ENCODE data around the gene ISL2.
A peak's percentile ranks its signal among the peaks of the same experiment; 100 is the strongest.

Gene ISL2

DNA sequence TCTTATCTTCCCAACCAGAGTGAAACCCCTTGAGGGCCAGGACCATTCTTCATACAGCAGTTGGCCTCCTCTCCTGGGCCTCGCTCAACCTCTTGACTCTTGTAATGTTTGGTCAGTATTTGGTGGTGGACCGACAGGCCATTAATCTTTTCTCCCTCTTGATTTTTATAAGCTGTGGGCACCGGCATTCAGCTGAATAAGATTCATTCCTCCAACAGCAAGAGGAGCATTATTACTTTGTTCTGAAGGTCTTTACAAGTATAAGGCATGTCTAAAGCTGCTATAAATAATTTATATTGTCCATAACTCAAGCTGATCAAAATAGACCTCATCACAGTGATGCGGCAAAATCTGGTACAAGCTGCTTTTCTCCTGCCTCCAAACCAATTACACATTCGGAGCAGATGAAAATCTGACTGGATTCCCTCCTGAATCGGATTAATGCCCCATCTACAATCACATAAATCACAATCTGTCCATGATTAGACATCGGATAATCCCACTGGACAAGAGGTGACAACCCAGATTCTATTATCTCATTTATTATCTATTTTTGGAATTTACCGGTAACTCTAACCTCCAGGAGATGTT is 8.4 kb upstream of the ISL2 start:
- no peak for DNase-seq

DNA sequence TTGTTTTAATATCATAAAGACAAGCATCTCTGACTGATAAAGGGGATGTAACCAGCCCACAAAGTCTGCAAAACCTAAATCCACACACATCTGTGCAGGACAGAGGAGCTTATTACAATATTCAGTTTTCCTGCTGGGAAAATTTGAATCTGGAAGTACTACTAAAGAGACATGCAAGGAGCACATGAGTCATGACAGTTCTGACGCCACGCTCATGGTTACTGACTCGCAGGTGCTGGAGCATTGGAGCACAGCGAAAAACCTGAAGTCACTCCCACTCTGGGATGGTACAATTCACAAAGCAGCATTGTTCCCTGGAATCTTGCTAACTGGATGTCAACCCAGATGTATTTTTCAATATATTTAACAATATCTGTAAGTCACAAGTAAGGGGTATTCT is 7.6 kb upstream of the ISL2 start:
- DNase-seq, result no peak

DNA sequence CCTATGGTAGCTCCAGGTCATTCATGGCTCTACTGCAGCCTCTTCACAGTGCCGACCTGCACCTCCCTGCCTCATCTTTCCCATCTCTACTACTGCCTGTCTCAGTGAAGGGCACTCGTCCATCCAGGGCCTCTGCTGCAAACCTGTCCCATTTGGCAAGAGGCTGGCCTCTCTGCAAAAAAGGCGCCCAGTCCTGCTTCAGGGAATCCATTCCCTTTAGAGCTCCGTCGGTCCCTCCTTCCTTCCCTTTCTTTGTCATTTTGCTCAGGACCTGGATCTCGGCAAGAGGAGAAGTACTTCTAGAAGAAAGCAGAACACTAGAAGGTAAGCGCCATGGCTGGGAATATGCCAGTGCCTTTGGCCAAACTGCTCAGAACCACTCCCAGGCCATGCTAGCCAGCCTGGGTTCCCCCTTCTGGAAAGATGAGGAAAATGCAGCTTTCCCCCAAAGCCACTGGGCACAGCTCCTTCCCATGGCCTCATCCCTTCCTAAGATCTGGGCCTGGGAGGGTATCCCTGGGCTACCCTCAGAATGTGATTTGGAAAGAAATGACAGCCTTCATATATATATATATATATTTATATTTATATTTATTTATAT is 6.4 kb upstream of the ISL2 start:
- DNase-seq, result no peak

DNA sequence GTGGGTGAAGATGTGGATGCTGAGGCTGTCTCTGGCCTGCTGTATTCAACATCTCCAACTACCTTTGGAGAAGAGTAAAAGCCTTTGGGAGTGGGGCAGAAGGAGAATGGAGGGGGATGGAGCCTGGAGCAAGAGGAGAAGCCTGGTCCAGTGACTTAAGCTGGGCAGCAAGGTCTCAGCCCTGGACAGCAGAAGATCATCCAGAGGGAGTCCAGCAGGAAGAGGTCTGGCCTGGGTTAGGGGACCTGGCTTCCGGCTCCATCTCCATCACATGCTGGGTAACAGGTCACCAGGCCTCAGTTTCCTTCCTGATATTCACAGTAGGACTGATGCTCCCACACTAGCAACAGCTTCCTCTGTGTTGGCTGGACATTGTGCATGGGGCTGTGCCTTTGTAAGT is 3.8 kb upstream of the ISL2 start:
- DNase-seq, result no peak

DNA sequence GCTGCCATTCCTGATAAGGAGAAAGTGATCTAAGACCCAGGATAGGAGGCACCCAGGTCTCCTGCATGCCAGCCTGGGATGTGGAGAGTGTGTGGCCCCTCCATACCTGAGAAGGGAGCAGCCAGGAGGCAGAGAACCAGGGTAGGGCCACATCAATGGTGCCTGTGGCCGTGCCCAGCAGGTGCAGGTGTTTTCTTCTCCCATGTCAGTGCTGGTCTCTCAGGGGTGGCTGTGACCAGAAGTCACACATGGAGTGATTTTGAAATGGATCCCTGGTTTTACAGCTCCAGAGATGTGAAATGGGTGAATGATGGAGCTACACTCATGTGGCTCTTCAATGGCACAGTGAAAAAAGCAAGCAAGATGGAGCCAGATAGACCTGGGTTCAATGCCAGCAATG is 3.3 kb upstream of the ISL2 start:
- no peak for DNase-seq

DNA sequence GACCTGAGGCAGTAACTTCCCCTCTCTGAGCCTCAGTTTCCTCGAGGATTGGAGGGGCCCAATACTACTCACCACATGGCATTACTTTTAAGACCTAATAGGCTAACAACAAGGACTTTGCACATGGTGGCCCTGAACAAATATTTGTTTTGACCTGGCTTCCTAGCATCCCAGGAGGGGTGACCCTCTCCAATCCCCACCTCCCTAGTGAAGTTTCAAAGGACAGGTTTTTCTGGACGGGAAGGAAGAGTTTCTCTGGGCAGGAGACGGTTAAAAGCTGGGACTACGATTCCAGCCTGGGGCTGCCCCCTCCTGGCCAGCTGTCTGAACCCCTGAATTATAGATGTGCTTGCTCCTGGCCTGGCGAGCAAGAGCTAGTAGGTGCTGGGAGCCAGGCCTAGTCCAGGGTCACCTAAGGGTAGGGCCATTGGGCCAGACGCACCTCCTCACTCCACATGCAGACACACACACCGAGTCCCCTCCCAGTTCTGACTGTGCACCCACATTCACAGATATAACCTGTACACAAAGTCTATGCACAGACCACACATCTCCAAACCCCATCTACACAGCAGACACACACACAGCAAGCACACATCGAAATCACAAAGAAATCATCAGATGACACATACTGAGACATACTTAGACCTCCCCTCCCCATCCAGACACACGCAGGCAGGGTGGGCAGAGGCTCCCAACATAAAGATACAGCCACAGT is 2.7 kb upstream of the ISL2 start:
- no peak for DNase-seq

DNA sequence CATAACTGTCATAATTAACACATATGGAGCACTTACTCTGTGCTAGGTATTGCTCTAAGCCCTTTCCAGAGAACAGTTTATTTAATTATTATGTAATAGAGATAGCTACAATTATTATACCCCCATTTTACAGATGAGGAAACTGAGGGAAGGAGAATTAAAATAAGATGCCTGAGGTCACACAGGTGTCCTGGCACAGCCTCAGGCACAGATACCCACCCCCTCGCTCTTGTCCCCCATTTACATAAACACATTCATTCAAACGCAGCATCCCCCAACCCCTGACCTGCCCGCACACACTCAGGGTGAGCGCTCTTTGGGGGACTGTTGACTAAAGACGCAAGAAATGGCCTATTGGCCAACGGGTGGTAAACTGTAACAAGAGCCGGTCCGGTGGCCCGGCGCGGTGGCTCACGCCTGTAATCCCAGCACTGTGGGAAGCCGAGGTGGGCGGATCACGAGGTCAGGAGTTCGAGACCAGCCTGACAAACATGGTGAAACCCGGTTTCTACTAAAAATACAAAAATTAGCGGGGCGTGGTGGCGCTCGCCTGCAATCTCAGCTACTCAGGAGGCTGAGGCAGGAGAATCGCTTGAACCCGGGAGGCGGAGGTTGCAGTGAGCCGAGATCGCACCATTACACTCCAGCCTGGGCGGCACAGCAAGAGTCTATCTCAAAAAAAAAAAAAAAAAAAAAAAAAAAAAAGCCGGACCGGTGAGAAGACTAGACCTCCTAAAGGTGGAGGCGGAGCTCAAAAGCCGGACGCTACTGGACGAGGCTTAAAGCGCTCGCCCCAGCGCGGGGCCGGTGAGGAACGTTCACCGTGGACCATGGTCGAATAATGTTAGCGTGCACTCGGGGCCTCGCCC is 1.9 kb upstream of the ISL2 start:
- no peak for DNase-seq

DNA sequence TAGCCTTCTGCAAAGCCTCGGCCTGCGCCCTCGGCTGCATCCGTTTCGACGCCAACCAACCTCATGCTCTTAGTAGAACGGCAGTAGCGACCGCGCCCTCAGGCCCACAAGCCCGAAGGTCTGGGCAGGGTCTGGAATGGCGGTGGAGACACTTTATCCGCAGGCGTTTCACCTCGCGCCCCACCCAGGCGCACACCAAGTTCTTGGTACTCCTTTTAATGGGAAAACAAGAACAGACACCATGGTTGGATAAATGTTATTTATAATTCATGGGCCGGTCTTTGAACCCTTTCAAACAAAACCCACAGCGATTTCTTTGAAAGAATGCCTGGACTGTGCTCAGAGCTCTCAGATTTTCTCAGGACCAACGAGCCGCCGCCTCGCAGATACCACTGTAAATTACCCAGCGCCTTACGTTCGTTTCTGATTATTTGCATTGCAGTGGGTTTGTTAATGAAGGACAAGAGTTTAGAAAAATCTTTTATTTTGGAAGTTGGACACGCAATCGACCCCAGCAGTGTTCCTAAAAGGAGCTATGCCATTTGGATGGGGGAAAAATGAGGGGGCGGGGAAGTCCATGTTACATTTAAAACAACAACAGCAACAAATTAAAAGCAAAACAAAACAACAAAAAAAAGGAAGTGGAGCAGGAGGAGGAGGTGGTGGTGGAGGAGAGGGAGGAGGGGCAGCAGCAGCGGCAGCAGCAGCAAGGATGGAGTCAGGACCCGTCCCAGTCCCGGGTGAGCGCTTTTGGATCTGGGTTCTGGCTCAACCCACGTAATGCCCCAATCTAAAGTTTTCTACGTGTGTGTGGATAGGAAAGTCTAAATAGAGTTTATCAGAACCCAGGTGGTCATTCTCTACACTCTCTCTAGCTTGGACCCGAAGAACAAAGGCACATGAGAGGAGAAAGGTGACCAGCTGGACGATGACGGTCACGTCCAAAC is 993 bp upstream of the ISL2 start:
- no peak for DNase-seq

DNA sequence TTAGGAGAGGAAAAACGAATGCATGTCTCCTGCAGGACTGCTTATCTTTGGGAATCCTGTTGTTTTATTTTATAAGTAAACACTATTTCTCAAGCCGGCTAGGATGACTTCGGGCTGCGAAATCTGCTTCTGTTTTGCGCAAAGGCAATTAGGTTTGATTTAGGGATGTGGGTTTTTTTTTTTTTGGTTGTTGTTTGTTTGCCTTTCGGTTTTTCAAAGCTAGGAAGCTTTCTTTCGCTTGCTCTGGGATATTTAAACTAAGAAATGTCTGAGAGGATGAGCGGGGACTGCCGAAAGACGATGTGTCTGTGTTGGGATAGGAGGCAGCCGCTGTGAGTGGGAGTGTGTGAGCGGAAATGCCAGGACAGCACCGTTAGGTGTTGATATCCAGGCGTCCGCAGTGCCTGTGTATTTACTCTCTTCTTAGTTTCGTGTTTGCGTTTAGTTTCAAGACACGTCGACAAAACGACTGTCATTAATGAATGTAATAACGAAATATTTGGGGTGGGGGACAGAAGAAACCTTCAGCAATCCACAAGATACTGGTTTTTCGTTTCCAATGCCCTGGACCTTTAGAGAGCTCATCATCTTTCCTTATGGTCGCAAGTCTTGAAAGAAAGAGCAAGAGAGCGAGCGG is 604 bp downstream of the ISL2 start:
- no peak for DNase-seq

DNA sequence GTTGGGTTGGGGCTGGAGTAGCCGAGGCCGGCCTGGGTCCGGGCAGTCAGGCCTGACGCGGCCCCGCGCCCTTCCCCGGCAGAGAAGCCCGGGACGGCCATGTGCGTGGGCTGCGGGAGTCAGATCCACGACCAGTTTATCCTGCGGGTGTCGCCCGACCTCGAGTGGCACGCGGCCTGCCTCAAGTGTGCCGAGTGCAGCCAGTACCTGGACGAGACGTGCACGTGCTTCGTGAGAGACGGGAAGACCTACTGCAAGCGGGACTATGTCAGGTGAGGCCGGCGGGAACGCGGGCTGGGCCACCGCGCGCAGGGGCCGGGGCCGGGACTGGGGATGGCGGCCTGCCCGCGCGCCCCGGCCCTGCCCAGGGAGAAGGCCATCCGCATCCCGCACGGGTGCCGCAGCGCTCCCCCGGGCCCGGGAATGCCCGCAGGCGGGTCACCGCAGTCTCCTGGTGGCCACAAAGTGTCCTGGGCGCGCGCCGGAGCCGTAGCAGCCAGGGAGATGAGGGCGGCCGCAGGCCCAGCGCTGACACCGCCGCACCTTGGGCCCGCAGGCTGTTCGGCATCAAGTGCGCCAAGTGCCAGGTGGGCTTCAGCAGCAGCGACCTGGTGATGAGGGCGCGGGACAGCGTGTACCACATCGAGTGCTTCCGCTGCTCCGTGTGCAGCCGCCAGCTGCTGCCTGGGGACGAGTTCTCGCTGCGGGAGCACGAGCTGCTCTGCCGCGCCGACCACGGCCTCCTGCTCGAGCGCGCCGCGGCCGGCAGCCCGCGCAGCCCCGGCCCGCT is 1.3 kb downstream of the ISL2 start:
- DNase-seq, result no peak

DNA sequence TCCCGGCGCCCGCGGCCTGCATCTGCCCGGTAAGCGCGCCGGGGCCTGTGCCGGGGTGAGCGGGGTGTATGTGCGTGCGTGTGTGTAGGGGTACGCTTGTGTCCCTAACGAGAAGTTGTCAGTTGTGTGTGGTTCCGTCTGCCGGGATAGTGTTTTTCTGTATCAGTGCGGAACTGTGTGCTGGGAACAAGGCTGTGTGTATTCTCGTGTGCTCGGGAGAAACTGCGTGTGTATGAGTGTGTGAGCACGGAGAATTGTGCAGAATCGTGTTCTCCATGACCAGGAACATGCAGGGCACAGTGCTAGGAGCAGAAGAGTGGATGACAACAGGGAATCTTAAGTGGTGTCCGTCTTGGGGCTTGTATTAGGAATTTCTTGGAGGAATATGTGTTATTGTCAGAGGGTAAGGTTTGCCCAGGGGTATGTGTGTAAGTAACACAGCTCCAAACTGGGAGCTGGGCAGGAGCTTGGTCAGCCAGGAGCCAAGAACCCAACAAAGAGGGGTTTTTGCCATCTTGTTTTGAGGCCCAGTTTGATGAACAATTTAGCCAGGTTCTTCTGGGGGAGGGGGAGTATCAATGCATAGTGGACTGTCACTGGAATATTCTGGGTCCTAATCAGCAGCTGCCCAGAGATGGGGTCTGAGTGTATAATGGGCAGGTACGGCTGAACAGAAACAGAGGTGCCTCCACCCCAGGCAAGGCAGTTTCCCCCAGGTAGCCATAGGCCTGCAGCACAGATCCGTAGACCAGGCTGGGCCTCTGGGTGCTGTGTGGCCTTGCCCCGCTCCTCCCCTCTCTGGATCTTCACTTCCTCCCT is 2.1 kb downstream of the ISL2 start:
- DNase-seq, result no peak

DNA sequence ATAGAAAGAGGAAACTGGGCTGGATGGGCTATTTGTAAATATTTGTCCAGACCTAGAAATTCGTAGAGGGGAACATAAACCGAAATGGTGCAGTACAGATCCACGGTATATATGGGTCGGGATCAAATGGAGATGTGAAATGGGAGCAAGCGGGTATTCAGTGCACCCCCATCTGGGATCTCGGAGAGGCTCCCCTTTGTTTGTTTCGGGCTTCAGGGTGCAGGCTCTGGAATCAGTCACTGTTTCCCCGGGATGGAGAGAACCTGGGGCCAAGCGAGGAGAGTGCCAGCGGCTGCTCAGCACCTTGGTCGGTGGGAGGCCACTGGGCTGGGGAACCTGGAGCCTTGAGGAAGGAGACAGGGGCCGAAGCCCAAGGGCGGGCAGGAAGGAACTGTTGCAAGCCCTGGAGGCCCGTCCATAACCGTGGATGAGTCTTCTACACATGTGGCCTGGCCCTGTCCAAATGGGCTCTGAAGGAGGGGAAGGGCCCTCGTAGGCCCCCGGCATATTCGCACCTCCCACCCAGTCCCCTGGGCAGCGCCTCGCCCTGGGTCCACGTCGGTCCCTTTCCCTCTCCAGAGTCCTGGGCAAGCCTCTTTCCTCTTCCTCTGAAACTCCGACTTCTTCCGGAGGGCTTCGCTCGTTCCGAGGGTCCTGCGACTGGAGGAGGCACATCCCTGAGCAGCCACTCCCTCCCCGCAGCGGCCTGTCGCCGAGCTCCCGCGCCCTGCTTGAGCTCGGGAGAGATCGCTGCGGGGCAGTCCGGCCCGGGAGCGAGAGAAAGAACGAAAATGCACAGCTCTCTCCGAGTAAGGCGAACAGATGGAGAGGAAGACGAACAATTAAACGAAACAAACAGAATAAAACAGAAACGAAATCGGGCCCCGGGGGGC is 3.0 kb downstream of the ISL2 start:
- no peak for DNase-seq

DNA sequence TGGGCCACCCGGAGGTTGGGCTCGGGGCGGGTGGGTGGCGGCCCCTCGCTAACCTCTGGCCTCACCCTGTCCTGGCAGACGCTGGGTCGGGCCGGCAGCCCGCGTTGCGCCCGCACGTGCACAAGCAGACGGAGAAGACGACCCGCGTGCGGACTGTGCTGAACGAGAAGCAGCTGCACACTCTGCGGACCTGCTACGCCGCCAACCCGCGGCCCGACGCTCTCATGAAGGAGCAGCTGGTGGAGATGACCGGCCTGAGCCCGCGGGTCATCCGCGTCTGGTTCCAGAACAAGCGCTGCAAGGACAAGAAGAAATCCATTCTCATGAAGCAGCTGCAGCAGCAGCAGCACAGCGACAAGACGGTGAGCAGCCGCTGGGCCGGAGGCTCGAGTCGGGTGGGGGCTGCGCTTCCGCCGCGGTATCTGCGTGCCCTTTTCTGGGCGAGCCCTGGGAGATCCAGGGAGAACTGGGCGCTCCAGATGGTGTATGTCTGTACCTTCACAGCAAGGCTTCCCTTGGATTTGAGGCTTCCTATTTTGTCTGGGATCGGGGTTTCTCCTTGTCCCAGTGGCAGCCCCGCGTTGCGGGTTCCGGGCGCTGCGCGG is 3.7 kb downstream of the ISL2 start:
- DNase-seq, result no peak

DNA sequence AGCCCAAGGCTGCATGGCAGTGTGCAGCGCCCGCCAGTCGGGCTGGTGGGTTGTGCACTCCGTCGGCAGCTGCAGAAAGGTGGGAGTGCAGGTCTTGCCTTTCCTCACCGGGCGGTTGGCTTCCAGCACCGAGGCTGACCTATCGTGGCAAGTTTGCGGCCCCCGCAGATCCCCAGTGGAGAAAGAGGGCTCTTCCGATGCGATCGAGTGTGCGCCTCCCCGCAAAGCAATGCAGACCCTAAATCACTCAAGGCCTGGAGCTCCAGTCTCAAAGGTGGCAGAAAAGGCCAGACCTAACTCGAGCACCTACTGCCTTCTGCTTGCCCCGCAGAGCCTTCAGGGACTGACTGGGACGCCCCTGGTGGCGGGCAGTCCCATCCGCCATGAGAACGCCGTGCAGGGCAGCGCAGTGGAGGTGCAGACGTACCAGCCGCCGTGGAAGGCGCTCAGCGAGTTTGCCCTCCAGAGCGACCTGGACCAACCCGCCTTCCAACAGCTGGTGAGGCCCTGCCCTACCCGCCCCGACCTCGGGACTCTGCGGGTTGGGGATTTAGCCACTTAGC is 4.3 kb downstream of the ISL2 start:
- DNase-seq, result peak; percentile 19

DNA sequence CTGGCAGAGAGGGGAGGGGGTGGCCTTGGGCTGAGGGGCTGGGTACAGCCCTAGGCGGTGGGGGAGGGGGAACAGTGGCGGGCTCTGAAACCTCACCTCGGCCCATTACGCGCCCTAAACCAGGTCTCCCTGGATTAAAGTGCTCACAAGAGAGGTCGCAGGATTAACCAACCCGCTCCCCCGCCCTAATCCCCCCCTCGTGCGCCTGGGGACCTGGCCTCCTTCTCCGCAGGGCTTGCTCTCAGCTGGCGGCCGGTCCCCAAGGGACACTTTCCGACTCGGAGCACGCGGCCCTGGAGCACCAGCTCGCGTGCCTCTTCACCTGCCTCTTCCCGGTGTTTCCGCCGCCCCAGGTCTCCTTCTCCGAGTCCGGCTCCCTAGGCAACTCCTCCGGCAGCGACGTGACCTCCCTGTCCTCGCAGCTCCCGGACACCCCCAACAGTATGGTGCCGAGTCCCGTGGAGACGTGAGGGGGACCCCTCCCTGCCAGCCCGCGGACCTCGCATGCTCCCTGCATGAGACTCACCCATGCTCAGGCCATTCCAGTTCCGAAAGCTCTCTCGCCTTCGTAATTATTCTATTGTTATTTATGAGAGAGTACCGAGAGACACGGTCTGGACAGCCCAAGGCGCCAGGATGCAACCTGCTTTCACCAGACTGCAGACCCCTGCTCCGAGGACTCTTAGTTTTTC is 4.9 kb downstream of the ISL2 start:
- no peak for DNase-seq

DNA sequence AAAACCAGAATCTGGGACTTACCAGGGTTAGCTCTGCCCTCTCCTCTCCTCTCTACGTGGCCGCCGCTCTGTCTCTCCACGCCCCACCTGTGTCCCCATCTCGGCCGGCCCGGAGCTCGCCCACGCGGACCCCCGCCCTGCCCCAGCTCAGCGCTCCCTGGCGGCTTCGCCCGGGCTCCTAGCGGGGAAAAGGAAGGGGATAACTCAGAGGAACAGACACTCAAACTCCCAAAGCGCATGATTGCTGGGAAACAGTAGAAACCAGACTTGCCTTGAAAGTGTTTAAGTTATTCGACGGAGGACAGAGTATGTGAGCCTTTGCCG is 5.4 kb downstream of the ISL2 start:
- no peak for DNase-seq

DNA sequence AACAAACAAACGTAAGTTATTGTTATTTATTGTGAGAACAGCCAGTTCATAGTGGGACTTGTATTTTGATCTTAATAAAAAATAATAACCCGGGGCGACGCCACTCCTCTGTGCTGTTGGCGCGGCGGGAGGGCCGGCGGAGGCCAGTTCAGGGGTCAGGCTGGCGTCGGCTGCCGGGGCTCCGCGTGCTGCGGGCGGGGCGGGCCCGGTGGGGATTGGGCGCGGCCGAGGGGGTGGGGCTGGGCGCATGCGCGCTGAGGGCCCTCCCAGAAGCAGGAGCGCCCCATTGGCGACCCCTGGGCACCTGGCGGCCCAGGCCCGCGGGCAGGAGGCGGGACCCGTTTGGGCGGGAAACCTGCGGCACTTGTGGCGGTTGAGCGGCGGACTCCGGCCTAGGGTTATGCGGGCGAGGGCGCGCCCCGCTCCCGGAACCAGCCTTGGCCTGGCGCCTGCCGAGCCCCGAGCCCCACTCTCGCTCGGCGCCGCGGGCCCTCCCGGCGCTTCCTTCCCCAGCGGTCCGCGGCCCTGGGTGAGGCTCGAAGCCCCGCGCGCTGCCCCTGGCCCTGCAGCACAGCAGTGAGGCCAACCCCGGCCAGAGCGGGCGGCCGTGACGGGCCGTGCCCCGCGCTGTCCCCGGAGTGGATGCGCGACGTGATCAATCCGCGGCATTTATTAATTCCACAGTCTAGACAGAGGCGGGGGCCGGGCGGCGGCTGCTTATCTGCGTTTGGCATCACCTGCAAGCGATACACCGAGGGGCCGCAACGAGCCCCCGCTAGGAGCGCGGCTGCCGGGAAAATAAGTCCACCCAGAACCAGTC is 6.0 kb downstream of the ISL2 start:
- DNase-seq, result no peak

Measured in activated gamma-delta T cell (primary cell).